Smooth muscle cell (in vitro differentiated cells): ENCODE results near the gene ADD1. TPM values are rescaled to one million over a fixed set of nuclear protein-coding genes. Genes with fewer than 3 reads are reported as not detected.

ENCODE experiments used
- DNase-seq: peaks from one replicate; lab custom pipeline; 2025; ENCODE audit not compliant: unreplicated experiment; lab: John Stamatoyannopoulos, UW
- H2AFZ ChIP-seq: fragments of 200-600 bp; sonication (generic); 2 replicates; pipeline ENCODE4 v1.6.0; 2016; ENCODE audit warnings: antibody characterized with exemption, low read depth, mild to moderate bottlenecking
- H3F3A ChIP-seq: fragments of 200-600 bp; sonication (generic); 2 replicates; pipeline ENCODE4 v1.6.0; 2017; ENCODE audit warnings: antibody characterized with exemption, low read depth
- H3K27ac ChIP-seq: fragments of 200-600 bp; sonication (generic); 2 replicates; pipeline ENCODE4 v1.5.1; 2016; ENCODE audit warnings: low read depth, mild to moderate bottlenecking
- H3K27me3 ChIP-seq: fragments of 200-600 bp; sonication (generic); 2 replicates; pipeline ENCODE4 v1.6.1; 2016; ENCODE audit warnings: low read depth, mild to moderate bottlenecking
- H3K36me3 ChIP-seq: fragments of 200-600 bp; sonication (generic); 2 replicates; pipeline ENCODE4 v1.5.1; 2016; ENCODE audit warnings: low read depth
- H3K4me1 ChIP-seq: fragments of 200-600 bp; sonication (generic); 2 replicates; pipeline ENCODE4 v1.5.1; 2016; ENCODE audit warnings: low read depth
- H3K4me2 ChIP-seq: fragments of 200-600 bp; sonication (generic); 2 replicates; pipeline ENCODE4 v1.6.0; 2016; ENCODE audit warnings: mild to moderate bottlenecking
- H3K4me3 ChIP-seq: fragments of 200-600 bp; sonication (generic); 2 replicates; pipeline ENCODE4 v1.5.1; 2016; ENCODE audit warnings: mild to moderate bottlenecking
- H3K79me2 ChIP-seq: fragments of 200-600 bp; sonication (generic); 2 replicates; pipeline ENCODE4 v1.6.0; 2016; ENCODE audit warnings: low read depth, mild to moderate bottlenecking
- H3K9ac ChIP-seq: fragments of 200-600 bp; sonication (generic); 2 replicates; pipeline ENCODE4 v1.6.0; 2016; ENCODE audit warnings: low read depth
- H3K9me3 ChIP-seq: fragments of 200-600 bp; sonication (generic); replicated peaks from 2 replicates; pipeline ENCODE4 v1.5.1; 2016; ENCODE audit warnings: low read depth
- H4K20me1 ChIP-seq: fragments of 200-600 bp; sonication (generic); 2 replicates; pipeline ENCODE4 v1.6.0; 2016; ENCODE audit warnings: low read depth
- WGBS: methylation state at CpG from one replicate; pipeline ENCODE4 v1.1.7; 2016; ENCODE audit warnings: low lambda C conversion rate; 5-methylcytosine and 5-hydroxymethylcytosine counted together
- polyA plus RNA-seq: library from polyadenylated mRNA; unstranded; fragments of >200 nt; fragmentation: Nextera tagmentation; extraction: Ambion mirVana; gene quantifications from 2 replicates; pipeline ENCODE4 v1.2.1, GENCODE V29; 2016
- total RNA-seq: library from RNA; depleted of rRNA; stranded (reverse); fragments of >200 nt; gene quantifications from 2 replicates; pipeline ENCODE4 v1.2.3, GENCODE V29; 2014
- TF ChIP-seq, protein P1 (sequence below): fragments of 200-600 bp; sonication (generic); IDR thresholded peaks from 2 replicates; pipeline ENCODE4 v1.5.1; 2017; ENCODE audit warnings: borderline replicate concordance, mild to moderate bottlenecking, antibody characterized with exemption; ENCODE audit not compliant: insufficient read depth, poor library complexity, severe bottlenecking

ADD1 gene
- total and polyA plus RNA-seq, 2 experiments from 2014 or later, result 109 to 175 TPM

GRCh38 chr4:2931512-2932301 lies 88.1 kb downstream of the ADD1 start:
- Histone ChIP-seq H3K4me2 (no peak overlapping the region), H3K9ac (no peak overlapping the region), H3K4me1 (peaks cover 14% of the 10 kb centered on the region), H3K27ac (no peak overlapping the region), H3K36me3 (no peaks in the 10 kb centered on the region), H2AFZ (no peak overlapping the region), H3K4me3 (no peak overlapping the region), H3F3A (peaks cover 17% of the 10 kb centered on the region), H4K20me1 (peaks cover 16% of the 10 kb centered on the region), H3K27me3 (no peaks in the 10 kb centered on the region), H3K79me2 (peaks cover 4% of the 10 kb centered on the region), H3K9me3 (no peaks in the 10 kb centered on the region)
- 94% methylated on average over 33 of the region's 38 CpGs for WGBS
- TF ChIP-seq, protein P1, sequence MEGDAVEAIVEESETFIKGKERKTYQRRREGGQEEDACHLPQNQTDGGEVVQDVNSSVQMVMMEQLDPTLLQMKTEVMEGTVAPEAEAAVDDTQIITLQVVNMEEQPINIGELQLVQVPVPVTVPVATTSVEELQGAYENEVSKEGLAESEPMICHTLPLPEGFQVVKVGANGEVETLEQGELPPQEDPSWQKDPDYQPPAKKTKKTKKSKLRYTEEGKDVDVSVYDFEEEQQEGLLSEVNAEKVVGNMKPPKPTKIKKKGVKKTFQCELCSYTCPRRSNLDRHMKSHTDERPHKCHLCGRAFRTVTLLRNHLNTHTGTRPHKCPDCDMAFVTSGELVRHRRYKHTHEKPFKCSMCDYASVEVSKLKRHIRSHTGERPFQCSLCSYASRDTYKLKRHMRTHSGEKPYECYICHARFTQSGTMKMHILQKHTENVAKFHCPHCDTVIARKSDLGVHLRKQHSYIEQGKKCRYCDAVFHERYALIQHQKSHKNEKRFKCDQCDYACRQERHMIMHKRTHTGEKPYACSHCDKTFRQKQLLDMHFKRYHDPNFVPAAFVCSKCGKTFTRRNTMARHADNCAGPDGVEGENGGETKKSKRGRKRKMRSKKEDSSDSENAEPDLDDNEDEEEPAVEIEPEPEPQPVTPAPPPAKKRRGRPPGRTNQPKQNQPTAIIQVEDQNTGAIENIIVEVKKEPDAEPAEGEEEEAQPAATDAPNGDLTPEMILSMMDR, result no peak
- DNase-seq, result no peak

DNA sequence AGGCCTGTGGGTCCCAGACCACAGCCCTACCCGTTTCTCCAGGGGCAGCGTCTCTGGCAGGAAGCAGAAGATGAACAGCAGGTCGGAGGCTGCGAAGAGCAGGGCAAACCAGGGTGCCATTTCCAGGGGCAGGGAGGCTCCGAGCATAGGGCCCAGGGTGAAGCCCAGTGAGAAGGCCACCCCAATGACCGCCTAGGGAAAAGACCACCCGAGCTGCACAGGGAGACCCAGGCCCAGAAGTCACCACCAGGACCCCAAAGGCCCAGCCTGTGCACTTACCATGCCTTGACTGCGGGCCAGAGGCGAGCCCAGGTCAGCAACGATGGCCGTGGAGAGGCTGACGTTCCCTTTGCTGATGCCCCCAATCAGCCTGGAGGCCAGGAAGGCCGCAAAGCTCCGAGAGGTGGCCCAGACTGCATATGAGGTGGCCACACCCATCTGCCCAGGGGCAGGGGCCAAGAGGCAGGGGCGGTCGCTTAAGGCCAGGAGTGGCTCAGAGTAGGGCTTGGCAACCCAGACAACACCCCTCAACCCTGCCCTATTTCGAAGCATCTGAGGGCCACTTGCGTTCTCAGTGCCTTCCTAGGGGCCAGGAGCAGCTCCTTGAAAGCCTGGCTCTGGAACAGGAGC lies 88.8 kb downstream of the ADD1 start:
- H3K79me2 ChIP-seq, result peaks cover 4% of the 10 kb centered on the region
- no peak overlapping the region for H3K4me3 ChIP-seq
- no peaks in the 10 kb centered on the region for H3K27me3 ChIP-seq
- peaks cover 22% of the 10 kb centered on the region for H4K20me1 ChIP-seq
- TF ChIP-seq, protein P1, result no peak
- peaks cover 17% of the 10 kb centered on the region for H3F3A ChIP-seq
- H3K9ac ChIP-seq, result no peak overlapping the region
- WGBS, result 95% methylated on average over 18 of the region's 18 CpGs
- no peak overlapping the region for H2AFZ ChIP-seq
- no peaks in the 10 kb centered on the region for H3K9me3 ChIP-seq
- H3K27ac ChIP-seq, result no peak overlapping the region
- H3K4me1 ChIP-seq, result peaks cover 14% of the 10 kb centered on the region
- H3K36me3 ChIP-seq, result no peaks in the 10 kb centered on the region
- no peak for DNase-seq
- peak overlapping the region; percentile 90 for H3K4me2 ChIP-seq

DNA sequence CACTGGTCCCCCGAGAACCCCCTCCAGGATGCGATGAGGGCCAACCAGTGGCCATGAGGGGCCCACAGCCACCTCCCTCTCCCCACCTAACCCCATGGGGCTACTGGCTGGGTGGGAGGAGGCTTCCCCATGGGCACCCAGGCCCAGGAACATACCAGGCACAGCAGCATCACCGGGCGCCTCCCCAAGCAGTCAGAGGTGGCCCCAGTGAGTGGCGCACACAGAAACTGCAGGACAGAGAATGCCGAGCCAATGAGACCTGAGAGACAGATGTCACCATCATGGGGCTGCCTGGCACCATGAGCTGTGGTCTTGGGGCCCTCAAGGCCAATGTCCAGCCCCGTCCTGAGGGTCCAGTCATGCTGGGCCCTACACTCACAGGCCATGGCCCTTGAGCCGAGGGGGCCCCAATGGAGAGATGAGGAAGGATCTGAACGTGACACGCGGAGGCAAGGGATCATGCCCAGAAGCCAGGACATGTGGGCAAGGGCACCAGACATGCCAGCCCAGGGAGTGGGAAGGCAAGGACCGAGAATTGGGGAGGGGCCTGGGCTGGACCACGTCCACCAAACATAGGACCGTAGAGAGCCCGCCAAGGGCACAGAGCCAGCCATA lies 89.4 kb downstream of the ADD1 start:
- H3K4me3 ChIP-seq, result peak overlapping the region; percentile 76
- peaks cover 14% of the 10 kb centered on the region for H3K4me1 ChIP-seq
- H3F3A ChIP-seq, result peaks cover 17% of the 10 kb centered on the region
- WGBS, result 92% methylated on average over 15 of the region's 15 CpGs
- H3K79me2 ChIP-seq, result peaks cover 4% of the 10 kb centered on the region
- no peaks in the 10 kb centered on the region for H3K9me3 ChIP-seq
- DNase-seq, result no peak
- TF ChIP-seq, protein P1, result no peak
- H3K27me3 ChIP-seq, result no peaks in the 10 kb centered on the region
- no peak overlapping the region for H2AFZ ChIP-seq
- H4K20me1 ChIP-seq, result peaks cover 22% of the 10 kb centered on the region
- peak overlapping the region; percentile 22 for H3K9ac ChIP-seq
- H3K4me2 ChIP-seq, result peak overlapping the region; percentile 90
- no peaks in the 10 kb centered on the region for H3K36me3 ChIP-seq
- H3K27ac ChIP-seq, result peak overlapping the region; percentile 33
